PFSK-1 (cell line): ENCODE data around the gene TMEFF1.

Source experiments
- FOXP2 ChIP-seq: optimal IDR thresholded peaks from 2 replicates; pipeline ENCODE3; 2011; ENCODE audit warnings: borderline replicate concordance, control low read depth, inconsistent platforms; ENCODE audit not compliant: insufficient read depth; ENCODE audit errors: extremely low read length, extremely low read depth
- POLR2AphosphoS5 ChIP-seq: IDR thresholded peaks from 2 replicates; pipeline ENCODE4 v1.6.1; 2012; ENCODE audit warnings: low read depth, mild to moderate bottlenecking, control low read depth, low read length, moderate library complexity
- REST ChIP-seq, 2 experiments: IDR thresholded peaks; 2 replicates each; pipeline versions ENCODE4 v1.6.1 to v1.8.0; 2011 to 2012; ENCODE audit warnings: low read depth in 2 of 2, low read length in 2 of 2, control low read depth in 1 of 2, inconsistent platforms in 1 of 2, mild to moderate bottlenecking in 1 of 2, moderate library complexity in 1 of 2; ENCODE audit not compliant: insufficient read depth in 1 of 2
- SIN3A ChIP-seq: IDR thresholded peaks from 2 replicates; pipeline ENCODE4 v1.6.1; 2012; ENCODE audit warnings: mild to moderate bottlenecking, low read length, moderate library complexity, borderline replicate concordance; ENCODE audit not compliant: insufficient read depth
- TAF1 ChIP-seq: IDR thresholded peaks from 2 replicates; pipeline ENCODE4 v1.6.1; 2012; ENCODE audit warnings: low read length, control low read depth, borderline replicate concordance; ENCODE audit not compliant: insufficient read depth

DNA sequence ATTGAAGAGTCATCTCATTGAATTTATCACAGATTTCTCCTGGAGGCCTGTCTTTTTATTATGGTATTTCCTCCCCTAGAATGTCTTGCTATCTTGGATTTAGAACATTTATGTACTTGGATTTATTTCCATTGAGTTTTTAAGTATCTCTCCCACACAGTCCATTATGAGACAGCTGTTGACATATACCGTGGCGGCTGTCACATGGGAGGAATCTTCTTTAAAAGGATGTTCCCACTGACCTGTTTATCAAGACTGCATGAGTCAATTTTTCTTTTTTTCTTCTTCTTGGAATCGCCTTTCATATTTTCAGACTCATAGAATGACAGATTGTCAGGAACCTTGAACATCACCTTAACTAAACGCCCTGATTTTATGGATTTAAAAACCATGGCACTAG, 102.1 kb downstream of the TMEFF1 start:
- TF ChIP-seq POLR2AphosphoS5 (no peak), REST (IDR thresholded peaks at IDR 0.05; ENCODE audit: insufficient read depth in 1 of 2, low read depth in 2 of 2, low read length in 2 of 2) (no peak), TAF1 (no peak), SIN3A (no peak), FOXP2 (no peak)
